ENCODE results near the gene FLT1.

DNA sequence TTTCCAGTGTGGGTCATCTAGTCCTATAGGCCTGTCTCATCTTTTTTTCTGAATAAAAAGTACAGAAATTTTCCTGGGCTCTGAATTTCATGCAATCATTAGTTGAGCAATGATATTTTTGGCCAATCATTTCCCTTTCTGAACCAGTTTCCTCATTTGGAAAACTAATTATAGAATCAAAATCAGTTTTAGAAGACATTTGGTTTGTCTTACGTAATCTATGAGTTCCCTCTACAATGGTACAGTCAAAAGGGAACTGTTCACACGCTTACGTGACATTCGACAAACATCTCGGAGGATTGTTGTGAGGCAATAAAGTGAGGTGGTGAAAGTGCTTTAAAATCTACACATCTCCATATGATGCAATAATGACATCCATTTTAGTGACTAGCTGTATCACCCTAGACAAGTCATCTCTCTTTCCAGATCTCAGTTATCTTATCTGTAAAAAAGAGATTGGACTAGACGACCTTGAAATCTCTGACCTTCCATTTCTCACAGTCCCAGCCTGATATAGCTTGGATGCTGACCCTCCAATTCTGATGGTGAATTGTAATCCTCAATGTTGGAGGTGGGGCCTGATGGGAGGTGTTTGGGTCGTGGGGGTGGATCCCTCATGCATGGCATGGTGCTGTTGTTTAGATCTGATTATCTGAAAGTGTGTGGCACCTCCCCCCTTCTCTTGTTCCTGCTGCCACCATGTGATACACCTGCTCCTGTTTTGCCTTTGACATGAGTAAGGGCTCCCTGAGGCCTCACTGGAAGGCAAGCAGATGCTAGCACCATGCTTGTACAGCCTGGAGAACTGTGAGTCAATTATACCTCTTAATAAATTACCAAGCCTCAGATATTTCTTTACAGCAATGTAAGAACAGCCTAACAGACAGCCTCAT, 26.7 kb downstream of the FLT1 start:
- TF ChIP-seq POLR2AphosphoS5 (IDR thresholded peaks at IDR 0.05; ENCODE audit: low read depth, low read length) = no peak
- TF ChIP-seq, protein P1, sequence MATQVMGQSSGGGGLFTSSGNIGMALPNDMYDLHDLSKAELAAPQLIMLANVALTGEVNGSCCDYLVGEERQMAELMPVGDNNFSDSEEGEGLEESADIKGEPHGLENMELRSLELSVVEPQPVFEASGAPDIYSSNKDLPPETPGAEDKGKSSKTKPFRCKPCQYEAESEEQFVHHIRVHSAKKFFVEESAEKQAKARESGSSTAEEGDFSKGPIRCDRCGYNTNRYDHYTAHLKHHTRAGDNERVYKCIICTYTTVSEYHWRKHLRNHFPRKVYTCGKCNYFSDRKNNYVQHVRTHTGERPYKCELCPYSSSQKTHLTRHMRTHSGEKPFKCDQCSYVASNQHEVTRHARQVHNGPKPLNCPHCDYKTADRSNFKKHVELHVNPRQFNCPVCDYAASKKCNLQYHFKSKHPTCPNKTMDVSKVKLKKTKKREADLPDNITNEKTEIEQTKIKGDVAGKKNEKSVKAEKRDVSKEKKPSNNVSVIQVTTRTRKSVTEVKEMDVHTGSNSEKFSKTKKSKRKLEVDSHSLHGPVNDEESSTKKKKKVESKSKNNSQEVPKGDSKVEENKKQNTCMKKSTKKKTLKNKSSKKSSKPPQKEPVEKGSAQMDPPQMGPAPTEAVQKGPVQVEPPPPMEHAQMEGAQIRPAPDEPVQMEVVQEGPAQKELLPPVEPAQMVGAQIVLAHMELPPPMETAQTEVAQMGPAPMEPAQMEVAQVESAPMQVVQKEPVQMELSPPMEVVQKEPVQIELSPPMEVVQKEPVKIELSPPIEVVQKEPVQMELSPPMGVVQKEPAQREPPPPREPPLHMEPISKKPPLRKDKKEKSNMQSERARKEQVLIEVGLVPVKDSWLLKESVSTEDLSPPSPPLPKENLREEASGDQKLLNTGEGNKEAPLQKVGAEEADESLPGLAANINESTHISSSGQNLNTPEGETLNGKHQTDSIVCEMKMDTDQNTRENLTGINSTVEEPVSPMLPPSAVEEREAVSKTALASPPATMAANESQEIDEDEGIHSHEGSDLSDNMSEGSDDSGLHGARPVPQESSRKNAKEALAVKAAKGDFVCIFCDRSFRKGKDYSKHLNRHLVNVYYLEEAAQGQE (IDR thresholded peaks at IDR 0.05; ENCODE audit: insufficient read depth in 1 of 2, low read depth in 2 of 2, low read length in 2 of 2) = no peak
